Dermis blood vessel endothelial cell (primary cell): ENCODE results near the gene OR2J3. TPM values are rescaled to one million over a fixed set of nuclear protein-coding genes. Genes with fewer than 3 reads are reported as not detected.

Experiments
- total RNA-seq: library from RNA; depleted of rRNA; stranded (reverse); fragments of >200 nt; gene quantifications from 2 replicates; pipeline ENCODE4 v1.2.3, GENCODE V29; 2014

OR2J3 gene
- total RNA-seq, 1 donor from 2014 or later: not detected

Other genes with a start within 250 kb of the OR2J3 start
- 72.9 and 83.0 TPM in 2 replicates for gene TRIM27, start 184.1 kb upstream of the OR2J3 start, total RNA-seq
- 0.17 and 0.28 TPM in 2 replicates for gene ZNF311, start 102.7 kb upstream of the OR2J3 start, total RNA-seq
- not detected in 2 replicates for gene OR2W1, start 62.9 kb upstream of the OR2J3 start, total RNA-seq
- not detected in 2 replicates for gene OR2B3, start 20.7 kb upstream of the OR2J3 start, total RNA-seq
- not detected in 2 replicates for gene OR2J1, start 8.6 kb upstream of the OR2J3 start, total RNA-seq
- gene OR2J2, start 62.8 kb downstream of the OR2J3 start, total RNA-seq: not detected in 2 replicates
- gene OR14J1, start 193.6 kb downstream of the OR2J3 start, total RNA-seq: not detected in 2 replicates